GM23248 (cell line): Measurements from ENCODE around the gene SFT2D3. TPM values are rescaled to one million over a fixed set of nuclear protein-coding genes. Genes with fewer than 3 reads are reported as not detected.

Source experiments
- DNase-seq: peaks from one replicate; pipeline ENCODE4 v3.0.0-alpha.2; 2015
- H2AFZ ChIP-seq: fragments of 200-600 bp; sonication (generic); 2 replicates; pipeline ENCODE4 v1.6.1; 2016; ENCODE audit warnings: antibody characterized with exemption
- H3F3A ChIP-seq: fragments of 200-600 bp; sonication (generic); 2 replicates; pipeline ENCODE4 v1.6.1; 2016; ENCODE audit warnings: mild to moderate bottlenecking, antibody characterized with exemption, mixed run types; ENCODE audit not compliant: insufficient read depth
- H3K27ac ChIP-seq: fragments of 200-600 bp; sonication (generic); 2 replicates; pipeline ENCODE4 v1.5.1; 2016; ENCODE audit warnings: mild to moderate bottlenecking
- H3K27me3 ChIP-seq: fragments of 200-600 bp; sonication (generic); replicated peaks from 2 replicates; pipeline ENCODE4 v1.6.1; 2016; ENCODE audit warnings: mild to moderate bottlenecking; ENCODE audit not compliant: insufficient read depth
- H3K36me3 ChIP-seq: fragments of 200-600 bp; sonication (generic); 2 replicates; pipeline ENCODE4 v1.6.1; 2016; ENCODE audit warnings: low read depth, mild to moderate bottlenecking
- H3K4me1 ChIP-seq: fragments of 200-600 bp; sonication (generic); 2 replicates; pipeline ENCODE4 v1.6.1; 2016; ENCODE audit warnings: mild to moderate bottlenecking; ENCODE audit not compliant: insufficient read depth
- H3K4me2 ChIP-seq: fragments of 200-600 bp; sonication (generic); one replicate; pipeline ENCODE4 v1.6.1; 2016; ENCODE audit warnings: mild to moderate bottlenecking; ENCODE audit not compliant: unreplicated experiment
- H3K4me3 ChIP-seq: fragments of 200-600 bp; sonication (generic); 2 replicates; pipeline ENCODE4 v1.5.1; 2016; ENCODE audit warnings: mild to moderate bottlenecking
- H3K79me2 ChIP-seq: fragments of 200-600 bp; sonication (generic); 2 replicates; pipeline ENCODE4 v1.6.1; 2016; ENCODE audit warnings: mild to moderate bottlenecking; ENCODE audit not compliant: insufficient read depth
- H3K9ac ChIP-seq: fragments of 200-600 bp; sonication (generic); 2 replicates; pipeline ENCODE4 v1.6.1; 2016; ENCODE audit warnings: mild to moderate bottlenecking
- H3K9me2 ChIP-seq: fragments of 200-600 bp; sonication (generic); 2 replicates; pipeline ENCODE4 v1.6.1; 2016; ENCODE audit warnings: mixed run types, mild to moderate bottlenecking, moderate library complexity; ENCODE audit not compliant: insufficient read depth
- H3K9me3 ChIP-seq: fragments of 200-600 bp; sonication (generic); one replicate; pipeline ENCODE4 v1.6.1; 2017; ENCODE audit warnings: low read depth
- H4K20me1 ChIP-seq: fragments of 200-600 bp; sonication (generic); 2 replicates; pipeline ENCODE4 v1.6.0; 2016; ENCODE audit not compliant: insufficient read depth
- EZH2 ChIP-seq: fragments of 200-600 bp; sonication (generic); IDR thresholded peaks from 2 replicates; pipeline ENCODE4 v1.6.1; 2018; ENCODE audit warnings: antibody characterized with exemption, mild to moderate bottlenecking; ENCODE audit not compliant: insufficient read depth, poor library complexity, severe bottlenecking
- EZH2phosphoT487 ChIP-seq: fragments of 200-600 bp; sonication (generic); IDR thresholded peaks from 2 replicates; pipeline ENCODE4 v1.6.1; 2018; ENCODE audit warnings: antibody characterized with exemption, moderate library complexity, mild to moderate bottlenecking, low read depth; ENCODE audit not compliant: insufficient read depth
- WGBS, 2 experiments: methylation state at CpG; one replicate each; pipeline ENCODE4 v1.1.6; 2015 to 2017; ENCODE audit warnings: low lambda C conversion rate in 2 of 2, low coverage in 1 of 2; ENCODE audit errors: missing lambda C conversion rate in 2 of 2; 5-methylcytosine and 5-hydroxymethylcytosine counted together
- in situ Hi-C: fragments of 300-500 bp; cut with MboI; formaldehyde crosslinking; loops from 2 replicates; pipeline ENCODE4 v1.15.0; 2020
- polyA plus RNA-seq: library from polyadenylated mRNA; unstranded; fragments of >200 nt; fragmentation: Nextera tagmentation; extraction: Ambion mirVana; gene quantifications from 2 replicates; pipeline ENCODE4 v1.2.1, GENCODE V29; 2016
- total RNA-seq: library from RNA; depleted of rRNA; stranded (reverse); fragments of >200 nt; shearing (Covaris generic); gene quantifications from 2 replicates; pipeline ENCODE4 v1.2.3, GENCODE V29; 2014

The SFT2D3 gene
- total and polyA plus RNA-seq, 2 experiments from 2014 or later: 9.4 TPM; not detected in 1

- peak overlapping the region; percentile 69 for H3K4me3 ChIP-seq
- TF ChIP-seq EZH2 (no peak), EZH2phosphoT487 (no peak)
- peak overlapping the region; percentile 79 for H3K9ac ChIP-seq
- H3K36me3 ChIP-seq: no peaks in the 10 kb centered on the region
- H3F3A ChIP-seq: peaks cover 27% of the 10 kb centered on the region
- H2AFZ ChIP-seq: 0 out of 2 replicates have a peak overlapping the region, but pooled peaks have one; percentile 47
- WGBS, 2 experiments: 31 to 34% methylated on average over 17 to 20 of the region's 20 CpGs
- no peaks in the 10 kb centered on the region for H3K9me2 ChIP-seq
- peaks cover 11% of the 10 kb centered on the region; the same call in 1 of the 2 replicates for H3K27me3 ChIP-seq
- H4K20me1 ChIP-seq: no peaks in the 10 kb centered on the region
- H3K4me1 ChIP-seq: peaks cover 32% of the 10 kb centered on the region
- in situ Hi-C loops: no loop called here
- H3K27ac ChIP-seq: peak overlapping the region; percentile 57
- peaks cover 13% of the 10 kb centered on the region for H3K79me2 ChIP-seq
- no peaks in the 10 kb centered on the region for H3K9me3 ChIP-seq
- H3K4me2 ChIP-seq: peak overlapping the region; percentile 77
- DNase-seq: peak; percentile 55
These were observed 28.7 kb upstream of the SFT2D3 start for GRCh38 chr2:127672341-127673224.

GRCh38 chr2:127673291-127674069 lies 27.8 kb upstream of the SFT2D3 start:
- H2AFZ ChIP-seq: 0 out of 2 replicates have a peak overlapping the region, but pooled peaks have one; percentile 47
- peak overlapping the region; percentile 57 for H3K27ac ChIP-seq
- H3K9ac ChIP-seq: peak overlapping the region; percentile 79
- peaks cover 32% of the 10 kb centered on the region for H3K4me1 ChIP-seq
- H3K4me3 ChIP-seq: peak overlapping the region; percentile 69
- H3K36me3 ChIP-seq: no peaks in the 10 kb centered on the region
- H3K4me2 ChIP-seq: peak overlapping the region; percentile 77
- 0 out of 2 replicates have a peak, but pooled peaks cover 5% of the 10 kb centered on the region for H3K79me2 ChIP-seq
- peaks cover 14% of the 10 kb centered on the region; the same call in 1 of the 2 replicates for H3K27me3 ChIP-seq
- H3K9me3 ChIP-seq: no peaks in the 10 kb centered on the region
- no peak for TF ChIP-seq EZH2
- no peak for TF ChIP-seq EZH2phosphoT487
- H3K9me2 ChIP-seq: no peaks in the 10 kb centered on the region
- in situ Hi-C loops: no loop called here
- 46 to 60% methylated on average over 17 of the region's 17 CpGs for WGBS, 2 experiments
- peak; percentile 73 for DNase-seq
- peaks cover 27% of the 10 kb centered on the region for H3F3A ChIP-seq
- no peaks in the 10 kb centered on the region for H4K20me1 ChIP-seq

- TF ChIP-seq EZH2phosphoT487: no peak
- TF ChIP-seq EZH2: no peak
These were observed 26.8 kb upstream of the SFT2D3 start for GRCh38 chr2:127674241-127675209.

More at GRCh38 chr2:127674241-127675209, 26.8 kb upstream of the SFT2D3 start:
- WGBS, 2 experiments: 2 to 5% methylated on average over 54 to 55 of the region's 72 CpGs
- H3K36me3 ChIP-seq: no peaks in the 10 kb centered on the region
- H3K4me2 ChIP-seq: peak overlapping the region; percentile 77
- peak overlapping the region; percentile 59 for H2AFZ ChIP-seq
- peaks cover 32% of the 10 kb centered on the region for H3K4me1 ChIP-seq
- H3K27me3 ChIP-seq: peaks cover 14% of the 10 kb centered on the region; the same call in 1 of the 2 replicates
- in situ Hi-C loops: no loop called here
- peaks cover 27% of the 10 kb centered on the region for H3F3A ChIP-seq
- no peaks in the 10 kb centered on the region for H3K9me2 ChIP-seq
- peak overlapping the region; percentile 79 for H3K9ac ChIP-seq
- no peaks in the 10 kb centered on the region for H4K20me1 ChIP-seq
- peak overlapping the region; percentile 57; the same call in 1 of the 2 replicates for H3K27ac ChIP-seq
- H3K79me2 ChIP-seq: 0 out of 2 replicates have a peak, but pooled peaks cover 5% of the 10 kb centered on the region
- peak overlapping the region; percentile 69 for H3K4me3 ChIP-seq
- peak; percentile 68 for DNase-seq
- H3K9me3 ChIP-seq: no peaks in the 10 kb centered on the region
